ENCODE data around the gene RBM33. TPM values are rescaled to one million over a fixed set of nuclear protein-coding genes. Genes with fewer than 3 reads are reported as not detected.
A peak's percentile ranks its signal among the peaks of the same experiment; 100 is the strongest.

The RBM33 gene
- total RNA-seq, 2 donors from 2014 or later: 86.8 to 87.1 TPM

GRCh38 chr7:155782466-155782865 is 138.0 kb downstream of the RBM33 start:
- Mint-ChIP-seq H3K36me3 (ENCODE audit: low read depth) (peaks cover 54% of the 10 kb centered on the region), H3K27me3 (ENCODE audit: insufficient read depth) (peaks cover 17% of the 10 kb centered on the region), H3K4me3 (no peak overlapping the region), H3K9me3 (no peaks in the 10 kb centered on the region), H3K4me1 (peaks cover 9% of the 10 kb centered on the region), H3K27ac (no peak overlapping the region)
- TF ChIP-seq CTCF (conservative IDR thresholded peaks at IDR 0.05): no peak
- Histone ChIP-seq H3K4me3 (ENCODE audit: low read length) (no peak overlapping the region), H3K27ac (ENCODE audit: low read depth, low read length) (no peak overlapping the region), H3K36me3 (ENCODE audit: control insufficient read depth, insufficient read depth, low read length) (peaks cover 48% of the 10 kb centered on the region), H3K4me1 (ENCODE audit: control insufficient read depth, insufficient read depth, low read length) (no peaks in the 10 kb centered on the region), H3K27me3 (ENCODE audit: control insufficient read depth, insufficient read depth, low read length, poor library complexity, severe bottlenecking) (peaks cover 14% of the 10 kb centered on the region), H3K9ac (ENCODE audit: extremely low read depth, low read length, poor library complexity, severe bottlenecking) (no peak overlapping the region), H3K9me3 (ENCODE audit: control insufficient read depth, low read length) (no peaks in the 10 kb centered on the region)
- no peak for DNase-seq
- WGBS, 2 experiments (ENCODE audit: insufficient coverage in 1 of 2, insufficient read length in 1 of 2): 89 to 90% methylated on average over 8 to 10 of the region's 10 CpGs

- TF ChIP-seq CTCF (conservative IDR thresholded peaks at IDR 0.05): no peak
- peaks cover 14% of the 10 kb centered on the region for H3K27me3 ChIP-seq (ENCODE audit: control insufficient read depth, insufficient read depth, low read length, poor library complexity, severe bottlenecking)
- no peak for DNase-seq
- H3K4me3 Mint-ChIP-seq: no peak overlapping the region
- peaks cover 19% of the 10 kb centered on the region for H3K36me3 ChIP-seq (ENCODE audit: control insufficient read depth, insufficient read depth, low read length)
- H3K9me3 ChIP-seq (ENCODE audit: control insufficient read depth, low read length): no peaks in the 10 kb centered on the region
- peaks cover 39% of the 10 kb centered on the region for H3K36me3 Mint-ChIP-seq (ENCODE audit: low read depth)
- H3K4me3 ChIP-seq (ENCODE audit: low read length): no peak overlapping the region
- H3K9ac ChIP-seq (ENCODE audit: extremely low read depth, low read length, poor library complexity, severe bottlenecking): no peak overlapping the region
- H3K27ac Mint-ChIP-seq: no peak overlapping the region
- H3K4me1 Mint-ChIP-seq: peaks cover 4% of the 10 kb centered on the region
- H3K27me3 Mint-ChIP-seq (ENCODE audit: insufficient read depth): peaks cover 18% of the 10 kb centered on the region
- no peaks in the 10 kb centered on the region for H3K4me1 ChIP-seq (ENCODE audit: control insufficient read depth, insufficient read depth, low read length)
- WGBS, 2 experiments (ENCODE audit: insufficient coverage in 1 of 2, insufficient read length in 1 of 2): 88 to 98% methylated on average over 10 of the region's 10 CpGs
- no peak overlapping the region for H3K27ac ChIP-seq (ENCODE audit: low read depth, low read length)
- no peaks in the 10 kb centered on the region for H3K9me3 Mint-ChIP-seq
These were observed 141.1 kb downstream of the RBM33 start for GRCh38 chr7:155785536-155785935.

- peaks cover 29% of the 10 kb centered on the region for H3K36me3 Mint-ChIP-seq (ENCODE audit: low read depth)
- peaks cover 14% of the 10 kb centered on the region for H3K27me3 ChIP-seq (ENCODE audit: control insufficient read depth, insufficient read depth, low read length, poor library complexity, severe bottlenecking)
- H3K9me3 ChIP-seq (ENCODE audit: control insufficient read depth, low read length): no peaks in the 10 kb centered on the region
- DNase-seq: no peak
- H3K27ac ChIP-seq (ENCODE audit: low read depth, low read length): no peak overlapping the region
- H3K4me3 Mint-ChIP-seq: peak overlapping the region; percentile 43
- peaks cover 19% of the 10 kb centered on the region for H3K27me3 Mint-ChIP-seq (ENCODE audit: insufficient read depth)
- no peak overlapping the region for H3K4me3 ChIP-seq (ENCODE audit: low read length)
- no peaks in the 10 kb centered on the region for H3K4me1 ChIP-seq (ENCODE audit: control insufficient read depth, insufficient read depth, low read length)
- H3K36me3 ChIP-seq (ENCODE audit: control insufficient read depth, insufficient read depth, low read length): peaks cover 19% of the 10 kb centered on the region
- no peak for TF ChIP-seq CTCF (conservative IDR thresholded peaks at IDR 0.05)
- 89 to 94% methylated on average over 7 to 10 of the region's 10 CpGs for WGBS, 2 experiments (ENCODE audit: insufficient coverage in 1 of 2, insufficient read length in 1 of 2)
- peaks cover 4% of the 10 kb centered on the region for H3K9me3 Mint-ChIP-seq
- H3K27ac Mint-ChIP-seq: no peak overlapping the region
- peaks cover 4% of the 10 kb centered on the region for H3K4me1 Mint-ChIP-seq
- H3K9ac ChIP-seq (ENCODE audit: extremely low read depth, low read length, poor library complexity, severe bottlenecking): no peak overlapping the region
These were observed 142.0 kb downstream of the RBM33 start for GRCh38 chr7:155786491-155786890.
